GM19239 (cell line): ENCODE data around the gene CADPS.

Experiments
- DNase-seq: peaks from one replicate; pipeline ENCODE4 v3.0.0; 2011; ENCODE audit warnings: low spot score; ENCODE audit not compliant: insufficient read length
- FAIRE-seq: peaks from 2 replicates; lab custom pipeline; 2011; peaks lifted over from hg19 to GRCh38; lab: Jason Lieb, UNC

The CADPS gene

DNA sequence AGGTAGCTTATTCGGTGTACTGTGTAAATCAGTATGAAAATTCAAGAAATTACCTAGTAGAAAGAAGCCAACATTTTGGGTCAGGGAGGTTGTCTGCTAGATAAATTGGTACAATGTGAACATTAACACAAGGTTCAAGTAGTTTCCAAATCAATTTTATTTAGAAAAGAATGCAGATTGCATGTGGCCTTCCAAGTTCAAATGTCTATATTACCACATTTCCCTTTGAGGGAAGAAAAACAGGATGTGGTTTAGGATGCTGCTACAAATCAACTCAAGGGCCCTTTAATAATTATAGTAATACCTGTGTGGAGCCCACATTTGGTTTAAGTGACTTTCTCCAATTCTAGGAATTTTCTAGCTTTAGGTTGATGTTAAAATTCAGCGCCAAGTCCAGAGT, 57.5 kb downstream of the CADPS start:
- no peak for FAIRE-seq
- no peak for DNase-seq

DNA sequence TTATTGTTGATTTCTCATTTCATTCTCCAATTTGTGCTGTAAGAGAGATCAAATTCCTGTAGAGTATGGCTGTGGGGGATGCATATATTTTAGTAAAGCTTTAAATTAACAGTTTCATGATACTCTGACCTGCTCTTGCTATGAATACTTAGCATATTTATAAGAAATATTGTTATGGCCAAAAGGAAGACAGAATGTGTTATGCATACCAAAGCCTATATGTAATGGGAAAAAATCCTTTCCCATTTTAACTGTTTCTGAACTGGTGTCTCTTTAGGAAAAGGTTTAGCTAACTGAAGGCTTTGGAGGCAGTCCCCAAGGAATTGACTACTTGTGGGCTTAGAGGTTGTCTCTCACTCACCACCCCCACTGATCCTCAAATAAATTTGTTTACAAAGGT, 59.2 kb downstream of the CADPS start:
- no peak for DNase-seq
- FAIRE-seq: no peak

GRCh38 chr3:62812631-62813030, 62.6 kb downstream of the CADPS start:
- FAIRE-seq: no peak
- DNase-seq: no peak

GRCh38 chr3:62811119-62811518, 64.1 kb downstream of the CADPS start:
- FAIRE-seq: no peak
- DNase-seq: no peak

- DNase-seq (no peak), FAIRE-seq (no peak)
Observed at GRCh38 chr3:62809369-62809768, 65.8 kb downstream of the CADPS start.

- FAIRE-seq: no peak
- no peak for DNase-seq
Observed at GRCh38 chr3:62805580-62806277, 69.5 kb downstream of the CADPS start.

GRCh38 chr3:62805106-62805505, 70.1 kb downstream of the CADPS start:
- DNase-seq (no peak), FAIRE-seq (no peak)

- FAIRE-seq (no peak), DNase-seq (no peak)
Observed at GRCh38 chr3:62803276-62803675, 71.9 kb downstream of the CADPS start.

DNA sequence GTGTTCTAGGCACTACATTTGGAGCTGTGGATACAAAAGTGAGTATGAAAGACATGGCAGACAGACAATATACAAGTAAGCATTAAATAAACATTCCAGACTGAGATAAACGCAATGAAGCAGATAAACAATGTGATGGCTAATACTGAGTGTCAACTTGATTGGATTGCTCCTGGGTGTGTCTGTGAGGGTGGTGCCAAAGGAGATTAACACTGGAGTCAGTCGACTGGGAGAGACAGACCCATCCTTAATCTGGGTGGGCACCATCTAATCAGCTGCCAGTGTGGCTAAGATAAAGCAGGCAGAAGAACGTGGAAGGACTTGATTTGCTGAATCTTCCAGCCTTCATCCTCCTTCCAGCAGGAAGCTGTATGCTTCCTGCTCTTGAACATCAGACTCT, 77.2 kb downstream of the CADPS start:
- FAIRE-seq (no peak), DNase-seq (no peak)

DNA sequence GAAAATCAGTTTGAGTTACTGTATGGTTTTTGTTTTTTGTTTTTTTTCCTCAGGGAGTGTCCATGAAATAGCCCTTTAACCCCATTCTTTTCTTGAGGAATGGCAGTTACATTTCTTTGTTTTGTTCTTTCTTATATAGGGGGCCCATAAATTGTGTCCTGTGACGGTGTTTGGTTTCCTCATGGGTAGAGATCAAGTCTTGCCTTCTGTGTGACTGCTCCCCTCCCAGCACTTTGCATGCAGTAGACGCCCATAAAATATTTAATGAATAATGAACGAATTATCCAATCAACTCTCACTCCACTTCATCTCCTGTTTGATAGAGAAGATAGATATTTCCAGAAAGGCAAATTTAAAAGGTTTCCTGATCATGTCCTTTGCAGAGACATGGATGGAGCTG, 78.1 kb downstream of the CADPS start:
- DNase-seq (no peak), FAIRE-seq (no peak)

GRCh38 chr3:62795978-62796657, 79.1 kb downstream of the CADPS start:
- FAIRE-seq (no peak), DNase-seq (no peak)

- DNase-seq: no peak
- no peak for FAIRE-seq
Observed at GRCh38 chr3:62793946-62794345, 81.3 kb downstream of the CADPS start.

GRCh38 chr3:62785384-62785783, 89.8 kb downstream of the CADPS start:
- DNase-seq: no peak
- FAIRE-seq: no peak

DNA sequence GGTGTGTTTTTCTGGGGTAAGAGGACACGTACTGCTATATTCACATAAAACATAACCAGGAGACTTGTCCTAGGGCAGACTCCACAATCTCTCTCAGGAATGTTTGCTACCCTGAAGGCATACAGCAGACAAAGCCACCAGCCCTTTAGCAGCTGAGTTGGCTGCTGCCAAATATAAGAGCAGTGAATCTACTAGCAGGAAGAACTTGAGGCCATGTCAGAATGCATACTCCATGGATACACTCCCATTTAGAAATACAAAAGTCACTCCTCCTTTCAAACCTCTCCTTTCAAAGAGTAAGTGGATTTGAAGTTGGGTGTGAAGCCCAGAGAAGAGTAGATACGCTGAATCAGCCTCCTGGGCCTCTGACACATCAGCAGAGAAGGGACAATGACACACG, 94.1 kb downstream of the CADPS start:
- DNase-seq: no peak
- FAIRE-seq: no peak

DNA sequence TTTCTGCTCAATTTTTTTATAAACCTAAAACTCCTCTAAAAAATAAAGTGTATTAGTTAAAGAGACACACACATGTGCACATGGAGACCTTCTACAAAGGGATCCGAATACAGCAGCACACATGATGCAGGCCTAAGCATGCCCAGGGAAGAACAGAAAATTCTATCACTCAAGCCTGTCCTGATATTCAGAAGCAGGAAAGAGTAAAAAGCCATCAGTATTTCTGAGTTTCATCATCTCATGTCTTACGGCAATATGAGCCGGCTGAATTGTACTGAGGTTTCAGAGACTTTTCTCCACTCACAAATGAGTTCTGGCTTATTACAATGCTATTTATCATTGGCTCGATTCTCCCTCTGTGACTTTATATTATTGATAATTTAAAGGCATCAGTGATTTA, 97.5 kb downstream of the CADPS start:
- DNase-seq (no peak), FAIRE-seq (no peak)

DNA sequence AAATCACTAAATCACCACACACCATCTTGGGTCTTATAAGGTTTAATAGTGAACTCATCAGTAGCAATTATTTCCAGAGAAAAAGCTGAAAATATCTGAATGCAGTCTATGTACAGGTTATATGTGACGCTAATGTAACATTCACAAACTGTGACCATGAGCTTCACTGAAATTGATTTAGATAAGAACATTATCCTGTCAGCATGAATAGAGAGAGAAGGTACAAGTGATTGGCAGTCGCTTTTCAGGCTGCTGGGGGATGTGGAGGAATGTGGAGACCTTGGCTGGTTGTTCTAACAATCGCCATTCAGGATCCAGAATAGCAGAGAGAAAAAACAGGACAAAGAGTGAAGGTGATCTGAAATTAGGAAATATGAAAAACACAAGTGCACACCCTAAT, 98.1 kb downstream of the CADPS start:
- no peak for FAIRE-seq
- DNase-seq: no peak

- DNase-seq (no peak), FAIRE-seq (no peak)
Observed at GRCh38 chr3:62774221-62774620, 101.0 kb downstream of the CADPS start.

DNA sequence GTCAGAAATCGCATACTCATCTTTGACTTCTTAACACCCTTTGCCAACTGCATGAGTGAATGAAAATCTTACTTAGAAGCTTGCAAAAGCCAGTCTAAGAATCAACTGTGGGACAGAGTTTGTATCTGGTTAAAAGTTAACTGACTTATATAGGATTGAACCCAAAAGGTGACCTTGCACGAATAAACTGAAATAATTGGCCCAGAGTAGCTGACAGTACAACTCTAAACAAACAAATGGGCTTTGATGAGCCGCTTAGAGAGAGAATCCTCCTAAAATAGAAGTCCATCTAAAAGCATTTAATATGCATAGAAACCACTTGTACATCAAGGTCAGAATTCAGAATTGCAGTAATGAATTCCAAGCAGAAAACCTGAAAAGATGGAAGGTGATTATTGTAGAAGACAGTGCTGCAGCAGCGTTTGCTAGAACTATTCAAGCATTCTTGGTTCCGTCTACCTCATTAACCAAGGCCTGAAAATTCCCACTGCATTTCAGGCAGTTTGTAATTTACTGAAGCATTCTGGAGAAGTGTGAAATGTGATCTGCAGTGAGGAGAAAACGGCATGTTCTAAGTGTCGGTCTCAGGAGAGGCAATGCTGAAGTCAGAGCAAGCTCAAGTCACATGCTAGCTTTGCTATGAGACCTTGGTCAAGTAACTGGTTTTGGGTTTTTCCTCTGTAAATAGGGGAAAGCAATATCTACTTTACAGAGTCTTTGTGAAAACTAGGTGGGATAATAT, 103.7 kb downstream of the CADPS start:
- FAIRE-seq (no peak), DNase-seq (no peak)

GRCh38 chr3:62768896-62769295, 106.3 kb downstream of the CADPS start:
- FAIRE-seq: no peak

GRCh38 chr3:62761711-62762110, 113.5 kb downstream of the CADPS start:
- DNase-seq: no peak
- FAIRE-seq: no peak

More at GRCh38 chr3:62768896-62769295, 106.3 kb downstream of the CADPS start:
- no peak for DNase-seq

DNA sequence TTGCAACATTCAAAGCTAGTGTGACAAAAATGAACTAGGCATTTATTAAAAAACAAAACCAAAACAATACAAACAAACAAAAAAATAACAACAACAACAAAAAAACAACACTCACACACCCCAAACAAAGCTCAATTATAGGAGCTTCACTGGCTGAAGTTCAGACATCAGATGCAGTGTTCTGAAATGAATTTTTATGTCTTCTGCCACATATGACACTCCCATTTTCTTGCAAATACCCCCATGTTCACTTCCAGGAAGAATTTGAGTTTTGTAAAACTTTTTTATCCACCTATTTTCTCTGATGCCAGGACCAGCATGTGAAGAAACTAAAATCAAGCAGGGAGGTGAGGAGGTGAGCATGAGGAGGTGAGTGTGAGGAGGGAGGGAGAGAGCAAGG, 113.9 kb downstream of the CADPS start:
- FAIRE-seq (no peak), DNase-seq (no peak)
